Endothelial cell of umbilical vein (primary cell): ENCODE measurements around the gene DUSP15. TPM values are rescaled to one million over a fixed set of nuclear protein-coding genes. Genes with fewer than 3 reads are reported as not detected.

Source experiments
- BruUV-seq: library from RNA; stranded (reverse); fragments of 400-500 nt; replicated peaks from 2 replicates; lab custom pipeline; 2021; lab: Mats Ljungman, UMichigan
- CTCF ChIA-PET: fragments of 300-600, 350-600 bp; sonication (Branson Sonifier 250); formaldehyde crosslinking; loops from one replicate; lab custom pipeline; 2021; ENCODE audit warnings: antibody characterized with exemption, inconsistent platforms; lab: Charles Lee
- POLR2A ChIA-PET: fragments of 300-600, 350-600 bp; sonication (Branson Sonifier 250); formaldehyde crosslinking; loops from one replicate; lab custom pipeline; 2021; ENCODE audit warnings: antibody characterized with exemption, inconsistent platforms; lab: Charles Lee
- DNase-seq: peaks from one replicate; pipeline ENCODE4 v3.0.0-alpha.2; 2011; ENCODE audit warnings: low read depth, low spot score
- FAIRE-seq: peaks from 2 replicates; lab custom pipeline; 2011; peaks lifted over from hg19 to GRCh38; lab: Jason Lieb, UNC
- H2AFZ ChIP-seq: 2 replicates; pipeline ENCODE4 v1.6.0; 2012; ENCODE audit warnings: low read depth, low read length, control low read depth, inconsistent platforms
- H3K27ac ChIP-seq: 2 replicates; pipeline ENCODE4 v1.5.1; 2011; ENCODE audit warnings: low read depth, mild to moderate bottlenecking, control low read depth, low read length, moderate library complexity; ENCODE audit not compliant: insufficient read depth
- H3K27me3 ChIP-seq, 2 experiments: 2 replicates each; pipeline versions ENCODE4 v1.6.0 to v1.6.1; 2011; ENCODE audit warnings: low read length in 2 of 2, mixed read lengths in 1 of 2; ENCODE audit not compliant: control insufficient read depth in 2 of 2, insufficient read depth in 2 of 2
- H3K36me3 ChIP-seq, 2 experiments: 2 replicates in 1 of 2; 3 replicates in 1 of 2; pipeline ENCODE4 v1.5.1; 2011; ENCODE audit warnings: low read length in 2 of 2, mild to moderate bottlenecking in 1 of 2, moderate library complexity in 1 of 2; ENCODE audit not compliant: control insufficient read depth in 2 of 2, insufficient read depth in 2 of 2; ENCODE audit errors: extremely low read depth in 1 of 2
- H3K4me1 ChIP-seq: 3 replicates; pipeline ENCODE4 v1.5.1; 2011; ENCODE audit warnings: mild to moderate bottlenecking, low read length; ENCODE audit not compliant: control insufficient read depth, insufficient read depth; ENCODE audit errors: extremely low read depth
- H3K4me2 ChIP-seq: 2 replicates; pipeline ENCODE4 v1.6.1; 2011; ENCODE audit warnings: low read length, control low read depth, mixed read lengths; ENCODE audit not compliant: insufficient read depth
- H3K4me3 ChIP-seq, 3 experiments: fragments of 200-600 bp in 1 of 3; sonication (generic), shearing (Covaris generic) in 1 of 3; replicated peaks in 1 of 3; 2 replicates each; pipeline ENCODE4 v1.5.1; 2011 to 2016; ENCODE audit warnings: control low read depth in 3 of 3, low read length in 3 of 3, mild to moderate bottlenecking in 2 of 3, inconsistent platforms in 1 of 3, low read depth in 1 of 3, moderate library complexity in 1 of 3; ENCODE audit not compliant: insufficient read depth in 1 of 3
- H3K79me2 ChIP-seq: 2 replicates; pipeline ENCODE4 v1.6.0; 2012; ENCODE audit warnings: low read length, inconsistent platforms; ENCODE audit not compliant: control insufficient read depth, insufficient read depth
- H3K9ac ChIP-seq: replicated peaks from 2 replicates; pipeline ENCODE3; 2011; ENCODE audit warnings: low read length, control low read depth; ENCODE audit not compliant: insufficient read depth; ENCODE audit errors: extremely low read depth
- H3K9me1 ChIP-seq: replicated peaks from 3 replicates; pipeline ENCODE4 v1.6.0; 2011; ENCODE audit warnings: mild to moderate bottlenecking, low read length; ENCODE audit not compliant: control insufficient read depth, insufficient read depth; ENCODE audit errors: extremely low read depth
- H3K9me3 ChIP-seq: replicated peaks from 2 replicates; pipeline ENCODE4 v1.5.1; 2012; ENCODE audit warnings: low read length, inconsistent platforms; ENCODE audit not compliant: control insufficient read depth, insufficient read depth
- H4K20me1 ChIP-seq: replicated peaks from 2 replicates; pipeline ENCODE3; 2011; ENCODE audit warnings: mild to moderate bottlenecking, low read length; ENCODE audit not compliant: control insufficient read depth, insufficient read depth; ENCODE audit errors: extremely low read depth
- GATA2 ChIP-seq: IDR thresholded peaks from 2 replicates; pipeline ENCODE4 v1.7.0; 2011; ENCODE audit warnings: low read depth, mild to moderate bottlenecking, moderate library complexity, mixed read lengths, low read length; ENCODE audit not compliant: insufficient read length, insufficient read depth
- JUN ChIP-seq: IDR thresholded peaks from 2 replicates; pipeline ENCODE4 v1.6.1; 2011; ENCODE audit warnings: borderline replicate concordance, low read depth; ENCODE audit not compliant: insufficient read length, insufficient read depth
- MYC ChIP-seq: IDR thresholded peaks from one replicate; pipeline ENCODE4 v1.6.1; 2011; ENCODE audit warnings: mild to moderate bottlenecking, low read depth, low read length
- dilution Hi-C: fragments of 300-500 bp; cut with MboI; formaldehyde crosslinking; loops from one replicate; pipeline ENCODE4 v1.15.0; 2019; ENCODE audit warnings: low sequenced_read_pairs; ENCODE audit not compliant: extremely low pct_ligation_motif_present
- intact Hi-C: fragments of 100-400 bp; cut with micrococcal nuclease; formaldehyde crosslinking; loops from one replicate; pipeline ENCODE4 v1.10.0; 2022
- polyA plus RNA-seq, 4 experiments: library from polyadenylated mRNA; depleted of rRNA in 3 of 4; stranded (reverse) in 3 of 4; unstranded in 1 of 4; fragments of >200 nt; gene quantifications; 2 replicates each; pipeline versions ENCODE4 v1.2.1 to v1.2.3, GENCODE V29; 2011 to 2012; ENCODE audit warnings: missing spikeins in 1 of 4
- total RNA-seq: library from RNA; stranded (reverse); gene quantifications from 2 replicates; pipeline ENCODE4 v1.2.3, GENCODE V29; 2021
- TF ChIP-seq, protein P1 (sequence below), 2 donors: IDR thresholded peaks; 1 replicate in 1 of 2; 2 replicates in 1 of 2; pipeline ENCODE4 v1.5.1; 2011; ENCODE audit warnings: low read length in 2 of 2, mild to moderate bottlenecking in 2 of 2, moderate library complexity in 2 of 2, control low read depth in 1 of 2, inconsistent platforms in 1 of 2, low read depth in 1 of 2; ENCODE audit not compliant: insufficient read depth in 1 of 2; ENCODE audit errors: extremely low read depth in 1 of 2
- TF ChIP-seq, protein P2 (sequence below): IDR thresholded peaks from 2 replicates; pipeline ENCODE4 v1.6.1; 2011; ENCODE audit not compliant: insufficient read depth, insufficient read length

The DUSP15 gene
- total and polyA plus RNA-seq, 2 donors (not counting 3 experiments of a cell fraction or from before 2014, with no cell fraction given) = 0.33 TPM; not detected in 1

DNA sequence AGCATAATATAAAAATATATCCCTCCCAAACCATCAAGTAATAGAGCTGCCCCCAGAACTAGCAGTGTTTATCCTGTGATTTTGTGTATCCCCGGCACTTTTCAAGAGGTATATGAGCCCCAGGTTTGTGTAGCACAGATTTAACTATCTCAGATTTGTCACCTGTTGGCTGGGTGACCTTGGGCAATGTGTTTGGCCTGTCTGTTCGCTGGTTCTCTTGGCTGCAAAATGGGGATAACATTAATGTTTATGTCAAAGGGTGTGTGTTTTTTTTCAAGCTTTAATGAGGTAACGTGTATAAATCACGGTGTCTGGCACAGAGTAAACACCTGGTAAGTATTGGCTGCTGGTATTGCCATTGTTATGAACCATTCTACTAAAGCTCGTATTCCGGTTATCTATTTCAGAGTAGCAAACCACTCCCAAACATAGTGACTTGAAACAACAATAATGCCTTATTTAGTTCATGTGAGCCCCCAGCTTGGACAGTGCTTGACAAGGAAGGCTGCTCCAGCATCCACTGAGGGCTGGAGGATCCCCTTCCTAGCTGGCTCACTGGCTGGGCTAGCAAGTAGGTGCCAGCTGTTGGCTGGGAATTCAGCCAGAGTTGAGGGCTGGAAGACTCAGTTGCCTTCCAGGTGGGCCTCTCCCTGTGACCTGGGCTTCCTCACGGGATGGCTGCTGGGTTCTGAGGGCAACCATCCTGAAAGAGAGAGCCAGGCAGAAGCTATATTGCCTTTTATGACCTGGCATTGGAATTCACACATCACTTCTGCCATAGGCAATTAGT is 45.4 kb upstream of the DUSP15 start:
- Histone ChIP-seq H3K9me1 (no peaks in the 10 kb centered on the region), H3K27ac (no peak overlapping the region), H3K9ac (no peak overlapping the region), H3K79me2 (no peaks in the 10 kb centered on the region), H3K4me3 (no peak overlapping the region), H3K27me3 (peaks cover 0 to 6% of the 10 kb centered on the region in 2 experiments), H3K4me2 (no peak overlapping the region), H2AFZ (no peak overlapping the region), H3K9me3 (no peaks in the 10 kb centered on the region), H3K4me1 (no peaks in the 10 kb centered on the region), H3K36me3 (no peaks in the 10 kb centered on the region), H4K20me1 (no peaks in the 10 kb centered on the region)
- FAIRE-seq (no peak), DNase-seq (no peak)
- ChIA-PET POLR2A (no interaction called here), CTCF (interaction anchor here (0.5 kb wide), 1 partner anchor 9 kb away, joined by 5 read pairs; no protein-coding TSS in a partner anchor)
- BruUV-seq = no TSS peak
- no peak for TF ChIP-seq MYC
- intact Hi-C loops (no loop called here), dilution Hi-C loops (no loop called here)

DNA sequence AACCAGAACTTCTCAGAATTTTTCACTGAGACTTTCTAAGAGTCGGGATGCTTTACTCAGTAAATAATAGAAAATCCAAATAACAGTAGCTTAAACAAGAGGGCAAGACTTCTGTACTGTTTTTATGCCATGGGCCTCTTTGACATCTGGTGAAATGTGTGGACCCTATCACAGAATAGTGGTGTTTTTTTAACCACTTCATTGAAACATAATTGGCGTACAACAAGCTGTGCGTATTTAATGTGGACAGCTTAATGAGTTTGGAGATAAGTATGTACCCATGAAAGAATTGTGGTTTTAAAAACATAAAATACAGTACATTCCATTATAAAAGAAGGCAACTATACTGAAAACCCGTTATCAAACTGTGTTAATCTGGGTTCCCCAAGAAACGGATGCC is 43.8 kb upstream of the DUSP15 start:
- FAIRE-seq (no peak), DNase-seq (no peak)
- Histone ChIP-seq H3K9ac (no peak overlapping the region), H3K9me3 (no peaks in the 10 kb centered on the region), H3K36me3 (no peaks in the 10 kb centered on the region), H2AFZ (no peak overlapping the region), H3K27ac (no peak overlapping the region), H3K4me1 (no peaks in the 10 kb centered on the region), H3K27me3 (peaks cover 0 to 5% of the 10 kb centered on the region in 2 experiments), H3K79me2 (no peaks in the 10 kb centered on the region), H4K20me1 (no peaks in the 10 kb centered on the region), H3K4me2 (no peak overlapping the region), H3K4me3 (no peak overlapping the region), H3K9me1 (no peaks in the 10 kb centered on the region)
- CTCF ChIA-PET = interaction anchor here (0.9 to 1.2 kb wide), 3 partner anchors 9 to 28 kb away, joined by 3 to 5 read pairs (median 3); no protein-coding TSS in a partner anchor
- TF ChIP-seq, protein P1, sequence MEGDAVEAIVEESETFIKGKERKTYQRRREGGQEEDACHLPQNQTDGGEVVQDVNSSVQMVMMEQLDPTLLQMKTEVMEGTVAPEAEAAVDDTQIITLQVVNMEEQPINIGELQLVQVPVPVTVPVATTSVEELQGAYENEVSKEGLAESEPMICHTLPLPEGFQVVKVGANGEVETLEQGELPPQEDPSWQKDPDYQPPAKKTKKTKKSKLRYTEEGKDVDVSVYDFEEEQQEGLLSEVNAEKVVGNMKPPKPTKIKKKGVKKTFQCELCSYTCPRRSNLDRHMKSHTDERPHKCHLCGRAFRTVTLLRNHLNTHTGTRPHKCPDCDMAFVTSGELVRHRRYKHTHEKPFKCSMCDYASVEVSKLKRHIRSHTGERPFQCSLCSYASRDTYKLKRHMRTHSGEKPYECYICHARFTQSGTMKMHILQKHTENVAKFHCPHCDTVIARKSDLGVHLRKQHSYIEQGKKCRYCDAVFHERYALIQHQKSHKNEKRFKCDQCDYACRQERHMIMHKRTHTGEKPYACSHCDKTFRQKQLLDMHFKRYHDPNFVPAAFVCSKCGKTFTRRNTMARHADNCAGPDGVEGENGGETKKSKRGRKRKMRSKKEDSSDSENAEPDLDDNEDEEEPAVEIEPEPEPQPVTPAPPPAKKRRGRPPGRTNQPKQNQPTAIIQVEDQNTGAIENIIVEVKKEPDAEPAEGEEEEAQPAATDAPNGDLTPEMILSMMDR (IDR thresholded peaks at IDR 0.05; ENCODE audit: extremely low read depth in 1 of 2, insufficient read depth in 1 of 2, low read depth in 1 of 2, low read length in 2 of 2) = no peak
- TF ChIP-seq, protein P2, sequence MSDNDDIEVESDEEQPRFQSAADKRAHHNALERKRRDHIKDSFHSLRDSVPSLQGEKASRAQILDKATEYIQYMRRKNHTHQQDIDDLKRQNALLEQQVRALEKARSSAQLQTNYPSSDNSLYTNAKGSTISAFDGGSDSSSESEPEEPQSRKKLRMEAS = no peak
- TF ChIP-seq GATA2 = no peak
- no peak for TF ChIP-seq JUN
- POLR2A ChIA-PET = no interaction called here
- no TSS peak for BruUV-seq
- intact Hi-C loops = no loop called here
- dilution Hi-C loops = no loop called here
